Measurements from ENCODE around the gene NINJ2.

NINJ2 gene

GRCh38 chr12:530821-531220 is 132.4 kb downstream of the NINJ2 start:
- Histone ChIP-seq H3K4me1 (peaks cover 19% of the 10 kb centered on the region), H3K27ac (no peak overlapping the region), H3K9me3 (peaks cover 44% of the 10 kb centered on the region), H3K27me3 (no peaks in the 10 kb centered on the region), H4K20me1 (no peaks in the 10 kb centered on the region), H3K4me3 (no peak overlapping the region), H3K36me3 (no peaks in the 10 kb centered on the region), H3K4me2 (no peak overlapping the region), H3K9ac (no peak overlapping the region)
- TF ChIP-seq Cebpa-rat (IDR thresholded peaks at IDR 0.05) = no peak

GRCh38 chr12:530308-530707 is 132.9 kb downstream of the NINJ2 start:
- Histone ChIP-seq H3K4me3 (no peak overlapping the region), H3K9me3 (peaks cover 44% of the 10 kb centered on the region), H4K20me1 (no peaks in the 10 kb centered on the region), H3K27me3 (no peaks in the 10 kb centered on the region), H3K4me2 (no peak overlapping the region), H3K36me3 (no peaks in the 10 kb centered on the region), H3K27ac (no peak overlapping the region), H3K4me1 (peaks cover 24% of the 10 kb centered on the region), H3K9ac (no peak overlapping the region)
- TF ChIP-seq Cebpa-rat (IDR thresholded peaks at IDR 0.05) = no peak

DNA sequence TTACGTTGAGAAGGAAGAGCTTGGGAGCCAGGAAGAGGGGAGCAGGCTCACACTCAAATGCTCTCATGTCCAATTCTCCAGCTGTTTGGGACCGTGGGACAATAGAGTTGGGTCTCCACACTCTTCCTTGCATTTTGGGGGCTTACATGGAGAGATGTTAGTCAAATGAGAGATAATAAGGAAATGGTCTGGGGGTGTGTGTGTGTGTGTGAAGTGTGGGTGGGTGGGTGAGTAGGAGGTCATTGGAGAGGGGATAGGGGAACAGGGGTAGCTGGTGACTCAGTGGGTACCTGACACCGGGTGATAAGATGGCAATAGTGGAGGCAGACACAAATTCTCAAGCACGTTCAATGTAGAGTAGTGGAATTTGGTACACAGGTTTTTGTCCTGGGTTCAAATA is 135.5 kb downstream of the NINJ2 start:
- Histone ChIP-seq H3K36me3 (no peaks in the 10 kb centered on the region), H3K9ac (no peak overlapping the region), H3K9me3 (peaks cover 42% of the 10 kb centered on the region), H3K27ac (no peak overlapping the region), H3K4me3 (no peak overlapping the region), H3K27me3 (no peaks in the 10 kb centered on the region), H3K4me1 (peaks cover 24% of the 10 kb centered on the region), H4K20me1 (no peaks in the 10 kb centered on the region), H3K4me2 (no peak overlapping the region; the same call in 1 of the 2 replicates)
- no peak for TF ChIP-seq Cebpa-rat (IDR thresholded peaks at IDR 0.05)

DNA sequence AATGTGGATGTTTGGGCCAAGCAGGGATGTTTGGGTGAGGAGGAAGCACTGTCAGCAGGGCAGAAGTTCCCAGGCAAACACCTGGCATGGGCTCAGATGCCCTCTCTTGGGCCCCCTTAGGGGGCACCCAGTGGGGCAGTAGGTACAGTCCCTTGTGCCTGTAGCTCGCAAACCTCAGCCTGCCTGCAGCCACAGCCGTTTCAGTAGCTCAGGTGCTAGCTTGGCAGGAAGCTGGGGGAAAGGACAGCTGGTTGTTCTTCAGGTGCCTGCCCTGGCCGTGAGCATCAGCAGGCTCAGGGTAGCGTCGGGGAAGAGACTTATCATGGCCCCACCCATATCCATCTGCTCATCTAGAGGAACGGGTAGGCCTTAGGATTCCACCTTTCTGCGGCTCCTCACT is 136.0 kb downstream of the NINJ2 start:
- peaks cover 37% of the 10 kb centered on the region for H3K9me3 ChIP-seq
- no peak overlapping the region for H3K9ac ChIP-seq
- no peak for TF ChIP-seq Cebpa-rat (IDR thresholded peaks at IDR 0.05)
- no peak overlapping the region for H3K4me3 ChIP-seq
- H4K20me1 ChIP-seq = no peaks in the 10 kb centered on the region
- H3K36me3 ChIP-seq = no peaks in the 10 kb centered on the region
- peak overlapping the region; percentile 76 for H3K4me2 ChIP-seq
- H3K27ac ChIP-seq = no peak overlapping the region
- no peaks in the 10 kb centered on the region for H3K27me3 ChIP-seq
- H3K4me1 ChIP-seq = peaks cover 24% of the 10 kb centered on the region

DNA sequence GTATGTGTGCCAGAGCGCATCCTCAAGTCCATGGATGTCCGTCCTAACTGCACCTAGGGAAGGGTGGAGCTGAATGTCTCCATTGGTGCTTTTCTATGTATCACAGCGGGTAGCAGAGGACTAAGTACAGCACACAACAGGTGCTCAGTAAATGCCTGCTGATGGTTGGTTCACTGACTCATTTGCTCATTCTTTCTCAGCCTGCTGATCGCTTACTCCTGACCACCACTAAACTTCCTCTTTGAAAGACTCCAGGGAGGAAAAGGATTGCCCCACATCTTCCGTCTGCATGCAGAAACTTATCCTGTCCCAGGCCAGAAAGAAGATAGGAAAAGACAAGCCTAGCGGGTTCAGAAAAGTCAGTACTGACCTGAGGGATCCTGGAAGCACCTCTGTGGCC is 137.2 kb downstream of the NINJ2 start:
- Histone ChIP-seq H4K20me1 (no peaks in the 10 kb centered on the region), H3K9me3 (peaks cover 26% of the 10 kb centered on the region), H3K27ac (peak overlapping the region; percentile 37; the same call in 1 of the 2 replicates), H3K4me3 (no peak overlapping the region), H3K9ac (no peak overlapping the region; the same call in 1 of the 2 replicates), H3K27me3 (no peaks in the 10 kb centered on the region), H3K4me1 (peaks cover 24% of the 10 kb centered on the region), H3K36me3 (no peaks in the 10 kb centered on the region), H3K4me2 (peak overlapping the region; percentile 76)
- peak; percentile 23; the same call in 1 of the 2 replicates for TF ChIP-seq Cebpa-rat (IDR thresholded peaks at IDR 0.05)

GRCh38 chr12:524167-524951 is 138.9 kb downstream of the NINJ2 start:
- no peak for TF ChIP-seq Cebpa-rat (IDR thresholded peaks at IDR 0.05)
- Histone ChIP-seq H3K36me3 (no peaks in the 10 kb centered on the region), H3K4me1 (peaks cover 24% of the 10 kb centered on the region), H3K9ac (no peak overlapping the region), H3K9me3 (peaks cover 10% of the 10 kb centered on the region), H3K27ac (no peak overlapping the region), H3K27me3 (no peaks in the 10 kb centered on the region), H4K20me1 (no peaks in the 10 kb centered on the region), H3K4me2 (no peak overlapping the region), H3K4me3 (no peak overlapping the region)

DNA sequence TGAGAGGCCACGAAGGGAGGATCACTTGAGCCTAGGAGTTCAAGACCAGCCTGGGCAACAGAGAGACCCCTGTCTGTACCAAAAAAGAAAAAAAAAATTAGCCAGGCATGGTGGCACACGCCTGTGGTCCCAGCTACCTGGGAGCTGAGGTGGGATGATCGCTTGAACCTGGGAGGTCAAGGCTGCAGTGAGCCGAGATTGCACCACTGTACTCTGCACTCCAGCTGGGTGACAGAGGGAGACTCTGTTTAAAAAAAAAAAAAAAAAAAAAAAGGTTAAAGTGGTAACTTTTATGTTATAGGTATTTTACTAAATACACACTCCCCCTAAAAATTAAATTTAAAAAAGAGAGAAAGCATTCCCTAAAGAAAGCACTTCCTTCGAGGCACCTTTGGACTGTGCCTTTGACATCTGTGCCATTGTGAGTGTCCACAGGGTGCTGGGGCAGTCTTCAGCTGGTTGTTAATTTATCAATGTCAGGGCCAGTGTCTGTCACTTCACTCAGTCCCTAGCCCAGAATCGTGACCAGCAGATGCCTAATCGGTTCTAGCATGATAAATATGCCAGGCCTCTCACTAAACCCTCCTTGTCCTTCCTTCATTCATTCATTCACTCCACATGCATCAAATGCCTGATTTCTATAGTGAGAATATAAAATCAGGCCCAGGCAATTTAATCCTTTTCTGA is 140.4 kb downstream of the NINJ2 start:
- no peaks in the 10 kb centered on the region for H4K20me1 ChIP-seq

DNA sequence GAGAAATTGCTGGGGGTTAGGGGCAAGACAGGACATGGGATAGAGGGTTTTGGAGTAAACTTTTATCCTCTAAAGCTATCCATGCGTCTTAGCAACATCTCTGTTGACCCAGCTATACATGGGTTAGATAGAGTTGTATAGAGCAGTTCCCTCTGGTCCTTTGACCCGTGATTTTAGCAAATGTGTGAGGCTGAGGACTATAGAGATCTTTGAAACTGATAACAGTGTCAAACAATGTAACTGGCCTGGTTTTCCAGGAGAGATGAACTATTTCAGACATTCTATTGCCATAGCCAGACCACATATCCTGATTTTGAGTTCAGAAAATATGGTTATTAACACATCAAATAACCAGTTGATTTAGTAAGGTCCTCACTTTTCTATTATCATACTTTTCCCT is 143.1 kb downstream of the NINJ2 start:
- no peak overlapping the region for H3K9ac ChIP-seq
- H3K4me2 ChIP-seq = no peak overlapping the region
- no peaks in the 10 kb centered on the region for H3K4me1 ChIP-seq
- no peak overlapping the region for H3K4me3 ChIP-seq
- no peaks in the 10 kb centered on the region for H3K36me3 ChIP-seq
- no peak for TF ChIP-seq Cebpa-rat (IDR thresholded peaks at IDR 0.05)
- no peaks in the 10 kb centered on the region for H3K27me3 ChIP-seq
- no peak overlapping the region for H3K27ac ChIP-seq
- no peaks in the 10 kb centered on the region for H4K20me1 ChIP-seq
- H3K9me3 ChIP-seq = no peaks in the 10 kb centered on the region

More for the DNA sequence above, 140.4 kb downstream of the NINJ2 start:
- TF ChIP-seq Cebpa-rat (IDR thresholded peaks at IDR 0.05) = no peak
- peaks cover 24% of the 10 kb centered on the region for H3K4me1 ChIP-seq
- no peaks in the 10 kb centered on the region for H3K36me3 ChIP-seq
- H3K27ac ChIP-seq = no peak overlapping the region
- no peaks in the 10 kb centered on the region for H3K9me3 ChIP-seq
- no peak overlapping the region for H3K4me2 ChIP-seq
- no peak overlapping the region for H3K9ac ChIP-seq
- no peak overlapping the region for H3K4me3 ChIP-seq
- no peaks in the 10 kb centered on the region for H3K27me3 ChIP-seq

GRCh38 chr12:517538-517937 is 145.7 kb downstream of the NINJ2 start:
- no peaks in the 10 kb centered on the region for H3K27me3 ChIP-seq
- no peak overlapping the region for H3K9ac ChIP-seq
- TF ChIP-seq Cebpa-rat (IDR thresholded peaks at IDR 0.05) = no peak
- no peaks in the 10 kb centered on the region for H3K9me3 ChIP-seq
- H3K36me3 ChIP-seq = no peaks in the 10 kb centered on the region
- H3K4me3 ChIP-seq = no peak overlapping the region
- H3K4me1 ChIP-seq = no peaks in the 10 kb centered on the region
- H3K4me2 ChIP-seq = no peak overlapping the region
- H4K20me1 ChIP-seq = no peaks in the 10 kb centered on the region
- no peak overlapping the region for H3K27ac ChIP-seq
